Measurements from ENCODE around the gene ASXL1.

GRCh38 chr20:32396646-32397160, 38.6 kb downstream of the ASXL1 start:
- TF ChIP-seq CTCF (IDR thresholded peaks at IDR 0.05) (no peak), POLR2AphosphoS5 (IDR thresholded peaks at IDR 0.05) (no peak), POLR2A (IDR thresholded peaks at IDR 0.05) (no peak)

Measured in stomach (tissue), 4 donors.